ENCODE data around the gene PIK3CG.
"Not testable (repeated sequence)": the region's sequence is repeated elsewhere in the genome, so short reads cannot be mapped to it uniquely, and the experiment has no call there.

The PIK3CG gene

GRCh38 chr7:106944035-106944665 is 79.1 kb downstream of the PIK3CG start:
- no peak for DNase-seq

GRCh38 chr7:106947244-106947728 is 82.2 kb downstream of the PIK3CG start:
- DNase-seq = peak; percentile 76

GRCh38 chr7:106952001-106952657 is 87.0 kb downstream of the PIK3CG start:
- no peak for DNase-seq

GRCh38 chr7:106952658-106953231 is 87.7 kb downstream of the PIK3CG start:
- DNase-seq = no peak

- DNase-seq = no peak
These were observed 89.8 kb downstream of the PIK3CG start for GRCh38 chr7:106954840-106955239.

GRCh38 chr7:106955857-106956256 is 90.8 kb downstream of the PIK3CG start:
- DNase-seq = not testable (repeated sequence)
